HepG2 (cell line): ENCODE measurements around the gene NINL. TPM values are rescaled to one million over a fixed set of nuclear protein-coding genes. Genes with fewer than 3 reads are reported as not detected.

Source experiments
- ATF7-NPFF ChIP-seq: sonication (generic); formaldehyde crosslinking; IDR thresholded peaks from 2 replicates; pipeline ENCODE4 v1.8.1; 2023; ENCODE audit warnings: mild to moderate bottlenecking, low read depth, missing genetic modification reagents, moderate library complexity
- BRD4 ChIP-seq: sonication (generic); formaldehyde crosslinking; IDR thresholded peaks from 2 replicates; pipeline ENCODE4 v1.4.0; 2020; ENCODE audit warnings: missing genetic modification reagents
- CENPT ChIP-seq: sonication (generic); formaldehyde crosslinking; IDR thresholded peaks from 2 replicates; pipeline ENCODE4 v1.8.0; 2022; ENCODE audit warnings: low read depth, mild to moderate bottlenecking, moderate library complexity, missing genetic modification reagents
- HNRNPLL ChIP-seq: fragments of 200-400 bp; formaldehyde crosslinking; IDR thresholded peaks from 2 replicates; pipeline ENCODE4 v1.6.1; 2017; ENCODE audit warnings: mild to moderate bottlenecking, low read depth, low read length; ENCODE audit not compliant: poor library complexity, severe bottlenecking
- IKZF4 ChIP-seq: sonication (generic); formaldehyde crosslinking; IDR thresholded peaks from 2 replicates; pipeline ENCODE4 v1.5.1; 2020; ENCODE audit warnings: borderline replicate concordance, mild to moderate bottlenecking, low read depth, missing genetic modification reagents; ENCODE audit errors: not compliant biosample characterization
- KDM4B ChIP-seq: sonication (generic); formaldehyde crosslinking; IDR thresholded peaks from 2 replicates; pipeline ENCODE4 v1.4.0; 2020; ENCODE audit warnings: missing genetic modification reagents
- KLF13 ChIP-seq: sonication (generic); formaldehyde crosslinking; IDR thresholded peaks from 2 replicates; pipeline ENCODE4 v1.4.0; 2020; ENCODE audit warnings: mild to moderate bottlenecking, missing genetic modification reagents
- KLF16 ChIP-seq, 2 experiments: sonication (generic) in 1 of 2; formaldehyde crosslinking in 1 of 2; IDR thresholded peaks; 2 replicates each; pipeline versions ENCODE4 v1.6.1 to v1.8.0; 2016 to 2023; ENCODE audit warnings: missing genetic modification reagents in 2 of 2, missing compliant biosample characterization in 1 of 2
- MIER2 ChIP-seq: IDR thresholded peaks from 2 replicates; pipeline ENCODE4 v1.6.1; 2016; ENCODE audit warnings: missing biosample characterization, missing genetic modification reagents
- RBM39 ChIP-seq: fragments of 200-400 bp; formaldehyde crosslinking; IDR thresholded peaks from one replicate; pipeline ENCODE4 v1.6.1; 2018; ENCODE audit warnings: antibody characterized with exemption, mild to moderate bottlenecking, low read depth, low read length; ENCODE audit not compliant: poor library complexity, severe bottlenecking
- SAFB2 ChIP-seq: sonication (generic); formaldehyde crosslinking; IDR thresholded peaks from 2 replicates; pipeline ENCODE4 v1.5.1; 2020; ENCODE audit warnings: missing genetic modification reagents, low read depth, mild to moderate bottlenecking, borderline replicate concordance
- ZNF101 ChIP-seq: sonication (generic); formaldehyde crosslinking; IDR thresholded peaks from 2 replicates; pipeline ENCODE4 v1.4.0; 2020; ENCODE audit warnings: mild to moderate bottlenecking, low read depth, missing genetic modification reagents, borderline replicate concordance
- ZNF232 ChIP-seq: sonication (generic); formaldehyde crosslinking; IDR thresholded peaks from 2 replicates; pipeline ENCODE4 v1.4.0; 2020; ENCODE audit warnings: missing genetic modification reagents, borderline replicate concordance
- ZNF331 ChIP-seq: sonication (generic); formaldehyde crosslinking; IDR thresholded peaks from 2 replicates; pipeline ENCODE4 v1.4.0; 2020; ENCODE audit warnings: missing genetic modification reagents
- ZNF891 ChIP-seq: sonication (generic); formaldehyde crosslinking; IDR thresholded peaks from 2 replicates; pipeline ENCODE4 v1.5.0; 2020; ENCODE audit warnings: mild to moderate bottlenecking, missing genetic modification reagents
- polyA plus RNA-seq, 8 experiments: library from polyadenylated mRNA; depleted of rRNA in 3 of 8; stranded (reverse) in 7 of 8; unstranded in 1 of 8; fragments of >200 nt; fragmentation: Illumina TruSeq in 4 of 8; extraction: Trizol in 4 of 8; gene quantifications; 2 replicates each; pipeline versions ENCODE4 v1.2.1 to v1.2.3, GENCODE V29; 2011 to 2016; ENCODE audit warnings: low read depth in 4 of 8, missing spikeins in 1 of 8, mixed read lengths in 1 of 8; ENCODE audit not compliant: insufficient read depth in 1 of 8
- total RNA-seq, 5 experiments: library from RNA; depleted of rRNA; stranded (reverse); fragments of >200 nt; fragmentation: Illumina TruSeq; extraction: Trizol; gene quantifications; 2 replicates each; pipeline ENCODE4 v1.2.3, GENCODE V29; 2016; ENCODE audit warnings: low read depth in 1 of 5
- TF ChIP-seq, protein P1 (sequence below), 2 experiments: IDR thresholded peaks; 2 replicates each; pipeline ENCODE4 v1.6.1; 2011 to 2012; ENCODE audit warnings: low read length in 2 of 2, borderline replicate concordance in 1 of 2, low read depth in 1 of 2, mild to moderate bottlenecking in 1 of 2, moderate library complexity in 1 of 2
- TF ChIP-seq, protein P2 (sequence below): sonication (generic); formaldehyde crosslinking; IDR thresholded peaks from 2 replicates; pipeline ENCODE4 v1.4.0; 2020; ENCODE audit warnings: missing genetic modification reagents, borderline replicate concordance
- TF ChIP-seq, protein P3 (sequence below): sonication (generic); formaldehyde crosslinking; IDR thresholded peaks from 2 replicates; pipeline ENCODE4 v1.4.0; 2020; ENCODE audit warnings: low read depth, mild to moderate bottlenecking, missing genetic modification reagents
- TF ChIP-seq, protein P4 (sequence below): sonication (generic); formaldehyde crosslinking; IDR thresholded peaks from 2 replicates; pipeline ENCODE4 v1.5.0; 2020; ENCODE audit warnings: missing genetic modification reagents

NINL gene
- total and polyA plus RNA-seq, 2 of the 13 experiments (the other 11 are each of a cell fraction or from before 2014, with no cell fraction given) = 32.3 to 34.3 TPM

DNA sequence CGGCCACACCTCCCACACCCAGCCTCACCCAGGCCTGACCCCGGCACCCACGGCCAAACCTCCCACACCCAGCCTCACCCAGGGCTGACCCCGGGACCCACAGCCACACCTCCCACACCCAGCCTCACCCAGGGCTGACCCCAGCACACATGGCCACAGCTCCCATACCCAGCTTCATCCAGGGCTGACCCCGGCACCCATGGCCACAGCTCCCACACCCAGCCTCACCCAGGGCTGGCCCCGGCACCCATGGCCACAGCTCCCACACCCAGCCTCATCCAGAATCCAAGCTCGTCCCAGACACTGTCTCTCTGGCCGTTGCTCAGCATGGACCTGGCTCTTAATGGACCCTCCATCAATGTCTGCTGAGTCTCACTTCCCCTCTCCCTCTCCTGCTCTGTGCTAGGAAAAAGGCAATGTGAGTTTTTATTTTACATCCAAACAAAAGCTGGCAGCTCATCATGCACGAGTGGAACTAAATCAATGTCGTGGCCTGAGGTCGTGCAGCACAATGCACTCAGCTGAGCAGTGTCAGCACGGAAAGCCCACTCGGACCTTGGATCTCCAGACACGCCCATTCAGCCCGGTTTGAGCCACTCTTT lies 36.1 kb downstream of the NINL start (continued):
- TF ChIP-seq, protein P1, sequence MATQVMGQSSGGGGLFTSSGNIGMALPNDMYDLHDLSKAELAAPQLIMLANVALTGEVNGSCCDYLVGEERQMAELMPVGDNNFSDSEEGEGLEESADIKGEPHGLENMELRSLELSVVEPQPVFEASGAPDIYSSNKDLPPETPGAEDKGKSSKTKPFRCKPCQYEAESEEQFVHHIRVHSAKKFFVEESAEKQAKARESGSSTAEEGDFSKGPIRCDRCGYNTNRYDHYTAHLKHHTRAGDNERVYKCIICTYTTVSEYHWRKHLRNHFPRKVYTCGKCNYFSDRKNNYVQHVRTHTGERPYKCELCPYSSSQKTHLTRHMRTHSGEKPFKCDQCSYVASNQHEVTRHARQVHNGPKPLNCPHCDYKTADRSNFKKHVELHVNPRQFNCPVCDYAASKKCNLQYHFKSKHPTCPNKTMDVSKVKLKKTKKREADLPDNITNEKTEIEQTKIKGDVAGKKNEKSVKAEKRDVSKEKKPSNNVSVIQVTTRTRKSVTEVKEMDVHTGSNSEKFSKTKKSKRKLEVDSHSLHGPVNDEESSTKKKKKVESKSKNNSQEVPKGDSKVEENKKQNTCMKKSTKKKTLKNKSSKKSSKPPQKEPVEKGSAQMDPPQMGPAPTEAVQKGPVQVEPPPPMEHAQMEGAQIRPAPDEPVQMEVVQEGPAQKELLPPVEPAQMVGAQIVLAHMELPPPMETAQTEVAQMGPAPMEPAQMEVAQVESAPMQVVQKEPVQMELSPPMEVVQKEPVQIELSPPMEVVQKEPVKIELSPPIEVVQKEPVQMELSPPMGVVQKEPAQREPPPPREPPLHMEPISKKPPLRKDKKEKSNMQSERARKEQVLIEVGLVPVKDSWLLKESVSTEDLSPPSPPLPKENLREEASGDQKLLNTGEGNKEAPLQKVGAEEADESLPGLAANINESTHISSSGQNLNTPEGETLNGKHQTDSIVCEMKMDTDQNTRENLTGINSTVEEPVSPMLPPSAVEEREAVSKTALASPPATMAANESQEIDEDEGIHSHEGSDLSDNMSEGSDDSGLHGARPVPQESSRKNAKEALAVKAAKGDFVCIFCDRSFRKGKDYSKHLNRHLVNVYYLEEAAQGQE (IDR thresholded peaks at IDR 0.05; ENCODE audit: borderline replicate concordance in 1 of 2, low read depth in 1 of 2, low read length in 2 of 2) = no peak
- TF ChIP-seq KLF16 (CRISPR knock-in tag; IDR thresholded peaks at IDR 0.05) (no peak), ZNF101 (CRISPR knock-in tag) (no peak), IKZF4 (CRISPR knock-in tag) (peak; percentile 23), MIER2 (CRISPR knock-in tag) (no peak), RBM39 (peak; percentile 46), CENPT (no peak), BRD4 (CRISPR knock-in tag) (no peak), ZNF891 (CRISPR knock-in tag) (0 out of 2 replicates have a peak, but pooled peaks have one; percentile 38), SAFB2 (no peak), KDM4B (no peak), HNRNPLL (peak; percentile 22), ZNF232 (no peak), ATF7-NPFF (CRISPR knock-in tag) (no peak), KLF13 (CRISPR knock-in tag) (no peak), ZNF331 (CRISPR knock-in tag) (no peak)
- TF ChIP-seq, protein P2, sequence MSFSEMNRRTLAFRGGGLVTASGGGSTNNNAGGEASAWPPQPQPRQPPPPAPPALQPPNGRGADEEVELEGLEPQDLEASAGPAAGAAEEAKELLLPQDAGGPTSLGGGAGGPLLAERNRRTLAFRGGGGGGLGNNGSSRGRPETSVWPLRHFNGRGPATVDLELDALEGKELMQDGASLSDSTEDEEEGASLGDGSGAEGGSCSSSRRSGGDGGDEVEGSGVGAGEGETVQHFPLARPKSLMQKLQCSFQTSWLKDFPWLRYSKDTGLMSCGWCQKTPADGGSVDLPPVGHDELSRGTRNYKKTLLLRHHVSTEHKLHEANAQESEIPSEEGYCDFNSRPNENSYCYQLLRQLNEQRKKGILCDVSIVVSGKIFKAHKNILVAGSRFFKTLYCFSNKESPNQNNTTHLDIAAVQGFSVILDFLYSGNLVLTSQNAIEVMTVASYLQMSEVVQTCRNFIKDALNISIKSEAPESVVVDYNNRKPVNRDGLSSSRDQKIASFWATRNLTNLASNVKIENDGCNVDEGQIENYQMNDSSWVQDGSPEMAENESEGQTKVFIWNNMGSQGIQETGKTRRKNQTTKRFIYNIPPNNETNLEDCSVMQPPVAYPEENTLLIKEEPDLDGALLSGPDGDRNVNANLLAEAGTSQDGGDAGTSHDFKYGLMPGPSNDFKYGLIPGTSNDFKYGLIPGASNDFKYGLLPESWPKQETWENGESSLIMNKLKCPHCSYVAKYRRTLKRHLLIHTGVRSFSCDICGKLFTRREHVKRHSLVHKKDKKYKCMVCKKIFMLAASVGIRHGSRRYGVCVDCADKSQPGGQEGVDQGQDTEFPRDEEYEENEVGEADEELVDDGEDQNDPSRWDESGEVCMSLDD (CRISPR knock-in tag) = no peak
- TF ChIP-seq, protein P3, sequence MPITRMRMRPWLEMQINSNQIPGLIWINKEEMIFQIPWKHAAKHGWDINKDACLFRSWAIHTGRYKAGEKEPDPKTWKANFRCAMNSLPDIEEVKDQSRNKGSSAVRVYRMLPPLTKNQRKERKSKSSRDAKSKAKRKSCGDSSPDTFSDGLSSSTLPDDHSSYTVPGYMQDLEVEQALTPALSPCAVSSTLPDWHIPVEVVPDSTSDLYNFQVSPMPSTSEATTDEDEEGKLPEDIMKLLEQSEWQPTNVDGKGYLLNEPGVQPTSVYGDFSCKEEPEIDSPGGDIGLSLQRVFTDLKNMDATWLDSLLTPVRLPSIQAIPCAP (CRISPR knock-in tag) = no peak
- TF ChIP-seq, protein P4, sequence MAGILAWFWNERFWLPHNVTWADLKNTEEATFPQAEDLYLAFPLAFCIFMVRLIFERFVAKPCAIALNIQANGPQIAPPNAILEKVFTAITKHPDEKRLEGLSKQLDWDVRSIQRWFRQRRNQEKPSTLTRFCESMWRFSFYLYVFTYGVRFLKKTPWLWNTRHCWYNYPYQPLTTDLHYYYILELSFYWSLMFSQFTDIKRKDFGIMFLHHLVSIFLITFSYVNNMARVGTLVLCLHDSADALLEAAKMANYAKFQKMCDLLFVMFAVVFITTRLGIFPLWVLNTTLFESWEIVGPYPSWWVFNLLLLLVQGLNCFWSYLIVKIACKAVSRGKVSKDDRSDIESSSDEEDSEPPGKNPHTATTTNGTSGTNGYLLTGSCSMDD (CRISPR knock-in tag) = no peak
